ENCODE data around the gene CAB39.

Gene CAB39
- total RNA-seq: 128 to 480 (median 355) reads per million in 9 experiments

DNA sequence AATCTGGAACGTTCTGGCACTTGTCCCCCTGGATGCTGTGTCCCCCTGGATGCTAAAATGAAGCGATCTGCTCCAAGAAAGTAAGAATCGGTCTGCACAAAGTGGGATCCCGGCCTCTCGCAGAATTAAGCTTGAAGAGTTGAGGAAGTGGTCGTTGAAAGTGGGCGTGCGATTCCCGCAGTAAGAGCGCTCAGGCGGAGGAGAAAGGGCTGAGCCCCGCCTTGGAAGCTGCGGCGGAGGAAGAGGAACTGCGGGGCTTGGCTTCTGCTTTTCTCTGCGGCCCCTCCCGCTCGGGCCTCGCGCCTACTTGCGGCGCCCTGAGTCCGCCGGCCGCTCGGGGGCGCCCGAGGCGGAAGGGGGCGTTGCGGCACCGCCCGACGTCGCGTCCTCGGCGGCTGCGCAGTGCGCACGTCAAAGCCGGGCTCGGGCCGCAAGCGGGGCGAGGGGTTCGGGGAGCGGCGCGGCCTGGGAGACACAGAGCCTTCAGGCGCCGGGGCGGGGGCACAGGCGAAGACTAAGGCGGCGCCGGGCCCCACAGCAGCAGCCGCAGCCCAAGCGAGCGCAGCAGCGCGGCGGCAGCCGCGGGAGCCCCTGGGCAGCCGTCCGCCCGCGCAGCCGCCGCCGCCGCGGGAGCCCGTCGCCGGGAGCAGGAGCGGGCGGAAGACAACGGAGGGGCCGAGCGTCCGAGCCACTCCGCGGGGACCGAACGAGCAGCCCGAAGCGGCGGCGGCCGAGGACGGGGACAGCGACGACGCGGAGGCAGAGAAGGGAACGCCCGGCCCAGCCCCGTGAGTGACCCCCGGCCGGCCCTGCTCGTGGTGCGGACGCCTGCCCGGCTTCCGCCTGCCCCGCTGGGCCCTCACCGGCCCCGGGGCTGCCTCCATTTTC, at the start of gene CAB39:
CAB39 (plus strand) TSS at position 400 of the 888 bp plus-strand sequence. CDS start 47,160 bp downstream, outside the sequence.
- DNase-seq (peak; percentile 82 to 88 (median 84)), ATAC-seq (replicated peaks) (peak; percentile 85)
- peaks cover 30 to 40% of the 10 kb centered on the region in 2 donors for H3K4me1 Mint-ChIP-seq (ENCODE audit: low read depth in 2 of 2)
- no peaks in the 10 kb centered on the region for H3K9me3 Mint-ChIP-seq
- no peaks in the 10 kb centered on the region for H3K27me3 Mint-ChIP-seq
- peaks cover 16% of the 10 kb centered on the region for H3K36me3 Mint-ChIP-seq (ENCODE audit: insufficient read depth)
- peak within 1 kb of the TSS; percentile 97 to 98 for H3K4me3 Mint-ChIP-seq
- H3K27ac Mint-ChIP-seq: peak within 1 kb of the TSS; percentile 89 to 96

DNA sequence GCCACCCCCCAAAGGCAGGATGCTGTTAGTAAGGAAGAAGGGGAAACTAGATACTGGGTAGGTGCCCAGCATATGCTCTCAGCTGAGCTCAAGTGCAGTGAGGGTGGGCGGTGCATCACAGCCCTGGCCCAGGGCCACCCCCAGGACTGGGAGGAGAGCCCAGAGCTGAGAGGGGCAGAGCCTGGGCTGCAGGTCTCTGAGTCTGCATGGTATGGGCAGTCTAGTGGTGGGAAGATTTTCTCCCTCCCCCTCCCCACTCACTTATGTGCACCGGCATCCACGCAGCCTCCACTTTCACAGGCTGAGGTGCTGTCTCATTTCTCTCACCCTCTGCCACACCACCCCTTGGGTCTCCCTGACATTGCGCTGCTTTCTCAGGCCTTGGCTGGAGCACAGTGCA, 48.5 kb upstream of the CAB39 start:
- H3K4me1 Mint-ChIP-seq (ENCODE audit: low read depth in 2 of 2): peaks cover 84 to 89% of the 10 kb centered on the region in 2 donors
- H3K27me3 Mint-ChIP-seq: no peaks in the 10 kb centered on the region
- peak overlapping the region; percentile 88 to 89 for H3K27ac Mint-ChIP-seq
- H3K4me3 Mint-ChIP-seq: peak overlapping the region; percentile 68 to 75
- DNase-seq: no peak
- no peak for ATAC-seq (replicated peaks)
- peaks cover 9% of the 10 kb centered on the region for H3K36me3 Mint-ChIP-seq (ENCODE audit: insufficient read depth)
- no peaks in the 10 kb centered on the region for H3K9me3 Mint-ChIP-seq

DNA sequence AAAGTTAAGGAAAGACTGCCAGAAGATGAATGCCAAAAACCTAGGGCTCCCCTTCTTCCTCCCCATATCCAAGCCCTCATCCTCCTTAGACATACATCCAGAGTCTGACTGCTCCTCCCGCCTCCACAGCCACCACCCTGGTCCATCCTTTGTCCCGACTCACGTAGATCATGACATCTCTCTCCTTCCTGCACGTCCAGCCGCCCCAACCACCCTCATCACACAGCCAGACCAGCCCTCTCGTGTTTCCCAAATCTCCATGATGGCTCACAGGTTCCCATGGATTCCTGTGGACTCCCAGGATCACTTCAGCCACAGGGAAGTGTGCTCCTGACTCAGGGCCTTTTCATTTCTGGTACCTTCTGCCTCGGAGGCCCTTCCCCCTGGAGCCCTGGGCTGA, 47.8 kb upstream of the CAB39 start:
- DNase-seq (no peak), ATAC-seq (replicated peaks) (no peak)
- Mint-ChIP-seq H3K27me3 (no peaks in the 10 kb centered on the region), H3K27ac (peak overlapping the region; percentile 70 to 88), H3K36me3 (ENCODE audit: insufficient read depth) (peaks cover 9% of the 10 kb centered on the region), H3K4me1 (ENCODE audit: low read depth in 2 of 2) (peaks cover 81 to 84% of the 10 kb centered on the region in 2 donors), H3K4me3 (peak overlapping the region; percentile 68 to 75), H3K9me3 (no peaks in the 10 kb centered on the region)

DNA sequence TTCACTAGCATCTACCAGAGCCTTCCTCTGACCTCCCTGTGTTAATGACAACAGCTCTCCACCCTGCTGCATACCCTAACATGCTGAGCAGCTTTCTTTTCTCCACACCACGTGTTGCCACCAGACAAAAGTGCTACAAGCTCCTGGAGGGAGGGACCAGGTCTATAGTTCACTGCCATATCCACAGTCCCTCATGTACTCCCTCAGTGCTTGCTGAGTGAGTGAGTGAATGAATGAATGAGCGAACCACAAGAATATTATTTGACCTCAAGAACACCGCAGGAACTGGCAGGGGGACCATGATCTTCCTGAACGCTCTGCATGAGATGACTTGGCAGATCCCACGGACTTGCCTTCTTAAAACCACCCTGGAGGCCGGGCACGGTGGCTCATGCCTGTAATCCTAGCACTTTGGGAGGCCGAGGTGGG, 47.4 kb upstream of the CAB39 start:
- no peak for ATAC-seq (replicated peaks)
- Mint-ChIP-seq H3K4me3 (peak overlapping the region; percentile 68), H3K4me1 (ENCODE audit: low read depth in 2 of 2) (peaks cover 77 to 81% of the 10 kb centered on the region in 2 donors)

DNA sequence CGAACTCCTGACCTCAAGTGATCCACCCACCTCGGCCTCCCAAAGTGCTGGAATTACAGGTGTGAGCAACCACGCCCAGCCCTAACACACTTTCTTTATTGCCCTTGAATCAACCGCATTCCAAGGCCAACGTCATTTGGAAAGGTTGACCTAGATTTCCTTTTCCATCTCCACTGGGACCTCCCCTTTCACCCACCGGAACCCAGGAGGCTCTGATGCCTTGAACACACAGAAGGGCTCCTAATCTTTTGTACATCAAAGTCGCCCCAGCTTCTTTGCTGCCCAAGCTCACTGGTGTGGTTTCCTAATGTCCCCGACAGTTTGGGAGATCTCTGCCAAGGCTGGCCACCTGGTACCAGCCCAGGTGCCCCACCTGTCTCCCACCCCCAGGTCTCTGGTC, 46.2 kb upstream of the CAB39 start:
- Mint-ChIP-seq H3K4me3 (peak overlapping the region; percentile 29 to 52), H3K9me3 (no peaks in the 10 kb centered on the region), H3K4me1 (ENCODE audit: low read depth in 2 of 2) (peaks cover 67 to 70% of the 10 kb centered on the region in 2 donors), H3K27ac (peak overlapping the region; percentile 35 to 41), H3K27me3 (no peaks in the 10 kb centered on the region), H3K36me3 (ENCODE audit: insufficient read depth) (peaks cover 9% of the 10 kb centered on the region)
- DNase-seq: no peak
- no peak for ATAC-seq (replicated peaks)

More for the DNA sequence above, 47.4 kb upstream of the CAB39 start:
- Mint-ChIP-seq H3K27me3 (no peaks in the 10 kb centered on the region), H3K36me3 (ENCODE audit: insufficient read depth) (peaks cover 9% of the 10 kb centered on the region), H3K27ac (peak overlapping the region; percentile 70 to 88), H3K9me3 (no peaks in the 10 kb centered on the region)
- DNase-seq: no peak

DNA sequence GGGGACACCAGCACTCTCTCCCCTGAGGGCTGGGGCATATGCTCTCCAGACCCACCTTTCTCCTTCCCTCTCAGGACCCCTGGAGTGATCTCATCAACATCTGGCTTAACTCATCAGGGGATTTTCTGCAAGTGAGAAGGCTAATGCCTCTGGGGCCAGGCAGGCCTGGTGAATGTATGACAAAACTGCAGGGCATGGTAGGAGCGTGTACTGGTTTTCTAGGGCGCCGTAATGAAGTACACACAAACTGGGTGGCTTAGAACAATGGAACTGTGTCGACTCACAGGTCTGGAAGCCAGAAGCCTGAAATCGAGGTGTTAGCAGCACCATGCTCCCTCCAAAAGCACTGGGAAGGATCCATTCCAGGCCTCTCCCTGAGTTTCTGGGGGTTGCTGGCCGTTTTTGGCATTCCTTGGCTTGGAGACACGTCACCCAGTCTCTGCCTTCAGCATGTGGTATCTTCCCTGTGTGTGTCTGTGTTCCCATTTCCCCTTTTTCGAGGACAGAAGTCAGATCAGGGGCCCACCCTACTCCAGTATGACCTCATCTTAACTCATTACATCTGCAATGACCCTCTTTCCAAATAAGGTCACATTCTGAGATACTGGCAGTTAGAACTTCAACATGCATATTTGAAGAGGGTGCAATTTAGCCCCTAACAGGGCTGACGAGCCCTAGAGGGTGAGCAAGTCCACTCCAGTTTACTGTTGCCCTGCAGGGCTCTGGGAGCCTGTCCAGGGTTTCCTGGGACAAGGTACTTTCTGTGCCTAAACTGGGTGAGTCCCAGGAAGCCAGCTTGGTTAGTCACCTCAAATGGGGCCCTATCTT, 45.5 kb upstream of the CAB39 start:
- no peaks in the 10 kb centered on the region for H3K9me3 Mint-ChIP-seq
- ATAC-seq (replicated peaks): no peak
- no peak for DNase-seq
- peaks cover 60 to 63% of the 10 kb centered on the region in 2 donors for H3K4me1 Mint-ChIP-seq (ENCODE audit: low read depth in 2 of 2)
- no peaks in the 10 kb centered on the region for H3K27me3 Mint-ChIP-seq
- H3K36me3 Mint-ChIP-seq (ENCODE audit: insufficient read depth): peaks cover 9% of the 10 kb centered on the region
- peak overlapping the region in 1 of 2 donors; percentile 29 for H3K4me3 Mint-ChIP-seq
- peak overlapping the region; percentile 41 to 79 for H3K27ac Mint-ChIP-seq

DNA sequence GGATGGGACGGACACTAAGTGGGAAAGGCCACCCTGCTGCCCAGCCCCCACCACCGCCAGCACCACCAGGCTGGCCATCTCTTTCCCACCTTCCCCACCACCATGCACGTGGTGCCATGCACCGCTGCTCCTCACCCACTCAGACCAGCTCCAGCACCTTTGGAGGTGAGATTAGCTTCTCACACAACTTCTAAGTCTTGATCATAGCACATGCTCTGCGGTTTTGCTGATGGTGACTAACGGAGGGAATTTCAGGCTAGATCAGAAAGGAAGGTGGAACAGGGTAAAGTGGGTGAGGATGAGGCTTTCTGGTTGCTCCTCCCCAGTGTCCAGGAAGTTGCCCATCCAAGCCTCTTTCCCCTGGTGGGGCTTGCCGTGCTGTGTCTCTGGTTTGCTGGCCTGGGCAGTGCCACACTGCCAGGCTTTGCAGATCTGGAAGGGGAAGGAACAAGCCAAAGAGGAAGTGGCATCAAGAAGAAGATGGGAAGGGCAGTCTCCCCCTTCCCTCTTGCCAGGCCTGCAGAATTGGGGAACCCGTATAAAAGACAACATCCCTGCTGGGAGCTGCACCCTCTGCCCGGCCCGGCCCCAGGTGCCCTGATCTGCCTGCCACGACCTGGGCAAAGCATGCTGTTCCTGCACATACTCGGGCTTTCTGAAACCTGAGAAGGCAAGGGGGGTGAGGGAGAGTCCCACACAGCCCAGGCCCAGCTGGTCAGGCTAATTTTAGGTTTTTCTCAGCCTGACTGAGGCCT, 44.3 kb upstream of the CAB39 start:
- H3K36me3 Mint-ChIP-seq (ENCODE audit: insufficient read depth): peaks cover 6% of the 10 kb centered on the region
- peak overlapping the region; percentile 49 to 53 for H3K4me3 Mint-ChIP-seq
- H3K27ac Mint-ChIP-seq: peak overlapping the region; percentile 79 to 86
- no peaks in the 10 kb centered on the region for H3K9me3 Mint-ChIP-seq
- peaks cover 49 to 50% of the 10 kb centered on the region in 2 donors for H3K4me1 Mint-ChIP-seq (ENCODE audit: low read depth in 2 of 2)
- ATAC-seq (replicated peaks) (peak; percentile 79), DNase-seq (no peak)
- H3K27me3 Mint-ChIP-seq: no peaks in the 10 kb centered on the region

DNA sequence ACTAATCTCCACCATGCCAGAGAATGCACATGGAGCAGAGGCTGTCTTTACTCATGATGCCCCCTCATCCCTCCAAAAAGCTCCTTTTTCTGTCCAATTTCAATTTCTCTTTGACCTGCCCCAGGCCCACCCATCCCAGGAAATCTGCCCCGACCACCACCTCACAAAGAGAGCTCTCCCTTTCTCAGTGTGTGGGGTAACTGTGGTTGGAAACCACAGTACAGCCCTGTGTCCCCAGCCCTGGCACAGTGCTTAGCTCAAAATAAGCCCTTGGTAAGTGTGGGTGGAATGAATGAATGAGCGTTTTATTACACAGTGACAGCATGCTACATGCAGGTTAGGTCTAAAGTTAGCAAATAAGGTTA, 43.7 kb upstream of the CAB39 start:
- H3K9me3 Mint-ChIP-seq: no peaks in the 10 kb centered on the region
- DNase-seq (no peak), ATAC-seq (replicated peaks) (no peak)
- H3K4me3 Mint-ChIP-seq: peak overlapping the region; percentile 47 to 53
- peaks cover 6% of the 10 kb centered on the region for H3K36me3 Mint-ChIP-seq (ENCODE audit: insufficient read depth)
- peak overlapping the region in 1 of 2 donors; percentile 86 for H3K27ac Mint-ChIP-seq
- H3K27me3 Mint-ChIP-seq: no peaks in the 10 kb centered on the region
- H3K4me1 Mint-ChIP-seq (ENCODE audit: low read depth in 2 of 2): peaks cover 44 to 45% of the 10 kb centered on the region in 2 donors

DNA sequence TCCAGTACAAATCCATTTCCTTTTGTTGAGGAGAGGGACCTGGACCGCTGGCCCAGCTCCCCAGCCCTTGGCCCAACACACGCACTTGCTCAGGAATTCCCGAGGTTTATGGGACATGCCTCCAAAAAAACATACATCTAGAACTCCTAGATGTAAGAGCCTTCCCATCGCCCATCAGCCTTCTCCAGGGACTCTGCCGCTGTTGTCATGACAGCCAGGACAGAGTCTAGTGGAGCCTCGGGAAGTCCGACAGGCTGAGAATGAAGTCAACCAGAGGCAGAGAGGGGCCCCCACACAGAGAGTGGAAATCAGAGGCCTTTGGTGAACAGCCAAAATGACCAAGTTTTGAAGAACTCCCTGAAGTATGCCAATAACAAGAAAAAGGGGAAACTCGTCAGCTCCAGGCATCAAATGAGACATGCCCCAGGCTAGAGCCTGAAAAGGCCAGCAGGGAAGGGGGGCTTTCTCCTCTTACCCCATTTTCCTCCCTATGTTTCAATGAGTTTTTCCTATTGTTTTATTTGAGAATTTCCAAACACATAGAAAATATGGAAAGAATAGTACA, 43.2 kb upstream of the CAB39 start:
- H3K4me1 Mint-ChIP-seq (ENCODE audit: low read depth in 2 of 2): peaks cover 39 to 40% of the 10 kb centered on the region in 2 donors
- no peak overlapping the region for H3K4me3 Mint-ChIP-seq
- H3K9me3 Mint-ChIP-seq: no peaks in the 10 kb centered on the region
- peaks cover 6% of the 10 kb centered on the region for H3K36me3 Mint-ChIP-seq (ENCODE audit: insufficient read depth)
- H3K27ac Mint-ChIP-seq: peak overlapping the region in 1 of 2 donors; percentile 86
- ATAC-seq (replicated peaks): no peak
- H3K27me3 Mint-ChIP-seq: no peaks in the 10 kb centered on the region
- DNase-seq: no peak

DNA sequence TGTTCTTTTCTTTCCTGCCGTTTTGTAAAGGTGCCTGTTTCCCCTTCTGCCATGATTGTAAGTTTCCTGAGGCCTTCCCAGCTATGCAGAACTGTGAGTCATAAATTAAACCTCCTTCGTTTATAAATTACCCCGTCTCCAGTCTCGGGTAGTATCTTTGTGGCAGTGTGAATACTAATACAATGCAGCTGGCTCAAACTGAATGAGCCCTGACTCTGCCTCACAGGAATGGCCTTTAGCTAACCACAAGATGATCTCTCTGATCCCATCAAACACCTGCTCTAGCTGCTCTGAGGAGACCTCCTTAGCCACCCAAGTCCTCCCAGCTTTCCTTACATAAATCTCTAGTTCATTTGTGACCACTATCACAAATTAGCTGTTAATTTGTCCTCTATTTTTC, 41.5 kb upstream of the CAB39 start:
- H3K36me3 Mint-ChIP-seq (ENCODE audit: insufficient read depth): no peaks in the 10 kb centered on the region
- ATAC-seq (replicated peaks) (no peak), DNase-seq (no peak)
- H3K9me3 Mint-ChIP-seq: no peaks in the 10 kb centered on the region
- H3K27me3 Mint-ChIP-seq: no peaks in the 10 kb centered on the region
- no peak overlapping the region for H3K4me3 Mint-ChIP-seq
- H3K27ac Mint-ChIP-seq: peak overlapping the region in 1 of 2 donors; percentile 40
- H3K4me1 Mint-ChIP-seq (ENCODE audit: low read depth in 2 of 2): peaks cover 28 to 29% of the 10 kb centered on the region in 2 donors

DNA sequence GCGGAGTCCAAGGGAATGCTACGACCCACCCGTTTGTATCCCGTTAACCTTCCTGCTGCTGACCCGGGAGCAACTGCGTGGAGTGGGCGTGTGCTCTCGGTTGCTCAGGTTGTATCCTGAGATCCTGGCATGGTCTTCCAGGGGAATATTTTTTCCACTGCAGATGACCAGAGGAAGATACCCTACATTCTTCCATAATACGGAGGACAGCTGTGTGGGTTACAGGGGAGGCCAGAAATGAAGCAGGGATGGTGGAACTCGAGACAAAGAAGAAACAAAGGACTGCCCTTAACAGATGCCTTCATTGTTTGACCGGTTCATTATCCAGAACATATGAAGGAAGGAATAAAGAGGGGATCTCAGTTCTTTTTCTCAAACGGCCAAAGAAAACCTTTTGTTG, 39.8 kb upstream of the CAB39 start:
- H3K27me3 Mint-ChIP-seq: no peaks in the 10 kb centered on the region
- no peak overlapping the region for H3K27ac Mint-ChIP-seq
- ATAC-seq (replicated peaks) (no peak), DNase-seq (no peak)
- no peaks in the 10 kb centered on the region for H3K9me3 Mint-ChIP-seq
- peaks cover 13 to 22% of the 10 kb centered on the region in 2 donors for H3K4me1 Mint-ChIP-seq (ENCODE audit: low read depth in 2 of 2)
- no peaks in the 10 kb centered on the region for H3K36me3 Mint-ChIP-seq (ENCODE audit: insufficient read depth)
- no peak overlapping the region for H3K4me3 Mint-ChIP-seq

DNA sequence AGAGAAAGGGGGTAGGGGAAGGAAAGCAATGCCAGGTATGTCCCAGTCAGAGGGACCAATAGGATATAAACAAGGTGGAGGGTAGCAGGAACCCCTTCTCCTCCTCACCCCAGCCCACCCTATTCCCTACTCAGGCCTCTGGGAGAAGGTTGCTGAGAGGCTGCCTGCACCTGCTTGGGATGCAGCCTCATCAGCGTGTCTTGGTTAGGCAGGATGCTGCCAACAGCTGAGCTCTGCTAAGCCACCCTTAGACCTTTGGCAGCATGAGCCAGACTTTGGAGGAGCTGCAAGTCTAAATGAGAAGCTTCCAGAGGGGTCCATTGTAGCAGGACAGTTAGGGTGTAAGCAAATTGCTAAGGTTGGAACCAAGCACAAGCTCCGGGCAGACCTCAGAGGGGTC, 38.2 kb upstream of the CAB39 start:
- Mint-ChIP-seq H3K27ac (no peak overlapping the region), H3K4me1 (ENCODE audit: low read depth in 2 of 2) (peaks cover 0 to 16% of the 10 kb centered on the region in 2 donors)

More for the DNA sequence above, 38.2 kb upstream of the CAB39 start:
- H3K27me3 Mint-ChIP-seq: no peaks in the 10 kb centered on the region
- no peak overlapping the region for H3K4me3 Mint-ChIP-seq
- ATAC-seq (replicated peaks) (no peak), DNase-seq (no peak)
- H3K9me3 Mint-ChIP-seq: no peaks in the 10 kb centered on the region
- no peaks in the 10 kb centered on the region for H3K36me3 Mint-ChIP-seq (ENCODE audit: insufficient read depth)

Measured in effector memory CD8-positive, alpha-beta T cell (primary cell).